ENCODE results near the gene CARMIL1.

GRCh38 chr6:25524542-25524941, 245.4 kb downstream of the CARMIL1 start:
- TF ChIP-seq POLR2A (IDR thresholded peaks at IDR 0.05) (no peak), CTCF (IDR thresholded peaks at IDR 0.05) (no peak)
